ENCODE measurements around the gene SUGT1.

- no peak for TF ChIP-seq CTCF (IDR thresholded peaks at IDR 0.05)
- no peak for TF ChIP-seq EP300 (IDR thresholded peaks at IDR 0.05)
- no peak for TF ChIP-seq POLR2A (IDR thresholded peaks at IDR 0.05)
Measured at GRCh38 chr13:52703482-52703881, 50.8 kb downstream of the SUGT1 start.

Data from gastroesophageal sphincter (tissue), 3 donors.